ENCODE results near the gene MGAT5. TPM values are rescaled to one million over a fixed set of nuclear protein-coding genes. Genes with fewer than 3 reads are reported as not detected.

The MGAT5 gene, protein sequence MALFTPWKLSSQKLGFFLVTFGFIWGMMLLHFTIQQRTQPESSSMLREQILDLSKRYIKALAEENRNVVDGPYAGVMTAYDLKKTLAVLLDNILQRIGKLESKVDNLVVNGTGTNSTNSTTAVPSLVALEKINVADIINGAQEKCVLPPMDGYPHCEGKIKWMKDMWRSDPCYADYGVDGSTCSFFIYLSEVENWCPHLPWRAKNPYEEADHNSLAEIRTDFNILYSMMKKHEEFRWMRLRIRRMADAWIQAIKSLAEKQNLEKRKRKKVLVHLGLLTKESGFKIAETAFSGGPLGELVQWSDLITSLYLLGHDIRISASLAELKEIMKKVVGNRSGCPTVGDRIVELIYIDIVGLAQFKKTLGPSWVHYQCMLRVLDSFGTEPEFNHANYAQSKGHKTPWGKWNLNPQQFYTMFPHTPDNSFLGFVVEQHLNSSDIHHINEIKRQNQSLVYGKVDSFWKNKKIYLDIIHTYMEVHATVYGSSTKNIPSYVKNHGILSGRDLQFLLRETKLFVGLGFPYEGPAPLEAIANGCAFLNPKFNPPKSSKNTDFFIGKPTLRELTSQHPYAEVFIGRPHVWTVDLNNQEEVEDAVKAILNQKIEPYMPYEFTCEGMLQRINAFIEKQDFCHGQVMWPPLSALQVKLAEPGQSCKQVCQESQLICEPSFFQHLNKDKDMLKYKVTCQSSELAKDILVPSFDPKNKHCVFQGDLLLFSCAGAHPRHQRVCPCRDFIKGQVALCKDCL
- polyA plus RNA-seq = 1 to 10 TPM; 2.2 to 7.3 (median 4.0) TPM

DNA sequence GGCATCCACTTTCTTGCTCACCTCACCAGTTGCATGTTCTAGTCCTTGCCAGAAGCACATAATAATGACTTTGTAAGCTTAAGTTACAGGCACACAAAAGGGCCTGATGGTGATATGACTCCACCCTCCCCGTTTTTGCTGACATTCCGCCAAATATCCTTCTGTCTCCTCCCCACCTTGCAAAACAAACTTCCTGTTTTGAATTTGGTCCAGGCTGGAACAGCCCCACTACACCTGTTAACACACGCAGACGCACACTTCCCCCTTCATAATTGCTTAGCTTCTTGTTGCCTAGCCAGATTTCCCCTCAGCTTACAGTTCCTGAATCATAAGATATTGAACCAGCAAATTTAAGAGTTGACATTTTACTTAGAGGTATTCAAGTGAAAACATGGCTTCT is at the start of gene MGAT5:
Gene MGAT5 (plus strand): TSS at position 269 of the 400 bp plus-strand sequence. CDS start 332 bp downstream, outside the sequence.
- no peak within 1 kb of the TSS for H3K27ac Mint-ChIP-seq
- peaks cover 3 to 8% (median 8%) of the 10 kb centered on the region in 3 donors for H3K27me3 Mint-ChIP-seq (ENCODE audit: low read depth in 3 of 3)
- peak within 1 kb of the TSS in 1 of 5 donors; percentile 9 for H3K4me3 Mint-ChIP-seq
- peaks cover 0 to 2% (median 0%) of the 10 kb centered on the region in 6 donors for H3K9me3 Mint-ChIP-seq
- peaks cover 11 to 30% (median 25%) of the 10 kb centered on the region in 3 donors for H3K36me3 Mint-ChIP-seq
- DNase-seq = no peak
- H3K4me1 Mint-ChIP-seq = peaks cover 60 to 81% of the 10 kb centered on the region in 2 donors

DNA sequence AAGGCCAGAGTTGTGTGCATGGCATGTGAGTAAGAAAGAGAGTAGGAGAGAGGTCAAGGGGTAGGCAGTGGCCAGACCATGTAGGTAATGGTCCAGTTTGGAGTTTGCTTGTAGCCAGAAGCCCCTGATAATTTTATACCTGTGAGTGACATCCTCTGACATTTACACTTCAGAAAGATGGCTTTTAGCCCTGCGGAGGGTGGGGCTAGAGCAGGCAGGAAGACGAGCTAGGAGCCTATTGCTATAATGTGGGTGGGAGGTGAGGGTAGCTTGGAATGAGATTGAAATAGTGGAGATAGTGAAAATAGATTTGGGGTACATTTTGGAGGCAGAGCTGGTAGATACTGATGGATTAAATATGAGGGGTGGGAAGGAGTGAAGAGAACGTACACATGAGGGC is 48.8 kb upstream of the MGAT5 start:
- Mint-ChIP-seq H3K36me3 (no peaks in the 10 kb centered on the region), H3K9me3 (no peaks in the 10 kb centered on the region), H3K4me3 (no peak overlapping the region), H3K27me3 (ENCODE audit: low read depth in 3 of 3) (no peaks in the 10 kb centered on the region), H3K4me1 (peaks cover 5 to 11% of the 10 kb centered on the region in 2 donors), H3K27ac (no peak overlapping the region)
- no peak for DNase-seq

DNA sequence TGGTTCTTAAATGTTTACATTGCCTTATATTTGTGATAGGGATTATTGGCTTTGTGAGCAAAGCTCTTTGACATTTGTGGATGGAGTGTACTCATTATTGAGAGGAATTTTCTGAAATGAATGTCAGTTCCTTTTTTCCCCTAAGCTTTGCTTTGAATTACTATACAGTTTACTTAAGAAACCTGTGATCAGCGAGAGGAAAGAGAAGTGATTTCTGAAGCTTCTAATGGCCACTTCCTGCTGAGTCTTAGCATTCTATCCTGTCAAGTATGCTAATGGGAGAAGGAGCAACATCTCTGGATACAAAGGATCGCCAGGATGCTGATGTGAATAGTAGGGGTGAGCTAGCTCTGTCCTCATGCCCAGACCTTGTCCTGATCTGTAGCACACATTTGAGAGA is 47.8 kb upstream of the MGAT5 start:
- peaks cover 0 to 9% of the 10 kb centered on the region in 2 donors for H3K4me1 Mint-ChIP-seq
- no peak overlapping the region for H3K4me3 Mint-ChIP-seq
- H3K36me3 Mint-ChIP-seq = no peaks in the 10 kb centered on the region
- H3K27ac Mint-ChIP-seq = peak overlapping the region in 1 of 6 donors; percentile 18
- H3K9me3 Mint-ChIP-seq = no peaks in the 10 kb centered on the region
- H3K27me3 Mint-ChIP-seq (ENCODE audit: low read depth in 3 of 3) = no peaks in the 10 kb centered on the region
- DNase-seq = no peak

DNA sequence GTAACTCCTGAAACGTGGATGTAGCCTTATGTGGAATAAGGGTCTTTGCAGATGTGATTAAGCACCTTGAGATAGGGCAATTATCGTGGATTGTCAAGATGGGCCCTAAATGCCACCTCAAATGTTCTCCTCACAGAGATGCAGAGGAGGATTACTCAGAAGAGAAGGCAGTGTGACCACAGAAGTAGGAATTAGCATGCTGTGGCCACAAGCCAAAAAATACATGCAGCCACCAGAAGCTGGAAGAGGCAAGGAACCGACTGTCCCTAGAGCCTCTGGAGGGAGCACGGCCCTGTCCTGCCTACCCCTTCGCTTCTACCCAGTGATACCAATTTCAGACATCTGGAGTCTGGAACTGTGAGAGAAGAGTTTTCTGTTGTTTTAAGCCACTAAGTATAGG is 47.3 kb upstream of the MGAT5 start:
- H3K4me1 Mint-ChIP-seq = peaks cover 0 to 9% of the 10 kb centered on the region in 2 donors
- no peak overlapping the region for H3K4me3 Mint-ChIP-seq
- H3K27me3 Mint-ChIP-seq (ENCODE audit: low read depth in 3 of 3) = no peaks in the 10 kb centered on the region
- H3K36me3 Mint-ChIP-seq = no peaks in the 10 kb centered on the region
- H3K27ac Mint-ChIP-seq = peak overlapping the region in 1 of 6 donors; percentile 17
- DNase-seq = no peak
- no peaks in the 10 kb centered on the region for H3K9me3 Mint-ChIP-seq

DNA sequence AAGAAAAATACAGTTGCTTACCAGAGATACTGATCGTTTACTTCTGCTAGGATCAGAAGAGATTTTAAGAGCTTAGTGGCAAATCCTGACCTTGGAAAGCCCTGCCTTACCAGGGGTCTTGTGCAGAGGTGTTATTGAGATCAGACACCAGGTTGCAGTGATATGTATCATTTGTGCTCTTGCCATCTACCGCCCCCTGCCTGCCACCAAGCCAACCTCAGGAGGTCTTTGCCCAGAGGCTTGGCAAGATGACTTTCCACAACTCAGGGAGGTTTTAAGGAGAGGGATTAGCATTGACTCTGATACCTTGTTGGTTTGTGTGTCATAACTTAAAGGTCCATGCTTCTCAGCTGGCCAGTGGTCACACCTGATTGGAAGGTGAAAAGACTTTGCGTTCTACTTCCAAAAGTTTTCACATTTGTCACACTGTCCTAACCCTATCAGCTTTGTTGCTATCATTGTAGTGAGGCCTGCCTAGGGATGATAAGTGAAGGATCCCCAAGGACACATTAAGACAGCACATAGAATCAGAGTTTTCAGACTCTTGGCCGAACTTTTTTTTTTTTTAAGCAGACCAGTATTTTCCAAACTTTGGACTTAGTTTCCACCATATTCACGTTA is 46.2 kb upstream of the MGAT5 start:
- Mint-ChIP-seq H3K4me1 (peaks cover 0 to 7% of the 10 kb centered on the region in 2 donors), H3K27ac (no peak overlapping the region), H3K27me3 (ENCODE audit: low read depth in 3 of 3) (no peaks in the 10 kb centered on the region), H3K4me3 (no peak overlapping the region), H3K36me3 (no peaks in the 10 kb centered on the region), H3K9me3 (no peaks in the 10 kb centered on the region)
- DNase-seq = peak; percentile 38 to 48 (median 44)

DNA sequence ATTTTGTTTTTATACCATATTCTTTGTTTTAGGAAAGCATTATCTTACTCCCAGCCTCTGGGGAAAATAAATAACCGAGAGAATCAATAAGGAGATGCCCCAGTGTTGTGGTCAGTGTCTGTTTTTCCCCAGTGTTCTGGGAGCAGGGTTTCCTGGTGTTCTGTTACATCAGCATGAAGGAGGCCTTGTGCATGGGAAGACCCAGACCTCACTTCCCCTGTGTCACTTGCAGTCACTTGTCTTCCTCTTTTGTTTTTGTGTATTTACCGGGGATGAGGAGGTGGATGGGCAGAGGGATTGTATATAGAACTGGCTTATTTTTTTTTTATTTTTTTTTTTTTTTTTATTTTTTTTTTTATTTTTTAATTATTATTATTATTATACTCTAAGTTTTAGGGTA is 45.0 kb upstream of the MGAT5 start:
- H3K27me3 Mint-ChIP-seq (ENCODE audit: low read depth in 3 of 3) = no peaks in the 10 kb centered on the region
- no peak overlapping the region for H3K4me3 Mint-ChIP-seq
- H3K9me3 Mint-ChIP-seq = no peaks in the 10 kb centered on the region
- no peak overlapping the region for H3K27ac Mint-ChIP-seq
- no peaks in the 10 kb centered on the region for H3K36me3 Mint-ChIP-seq
- peaks cover 0 to 7% of the 10 kb centered on the region in 2 donors for H3K4me1 Mint-ChIP-seq
- no peak for DNase-seq

DNA sequence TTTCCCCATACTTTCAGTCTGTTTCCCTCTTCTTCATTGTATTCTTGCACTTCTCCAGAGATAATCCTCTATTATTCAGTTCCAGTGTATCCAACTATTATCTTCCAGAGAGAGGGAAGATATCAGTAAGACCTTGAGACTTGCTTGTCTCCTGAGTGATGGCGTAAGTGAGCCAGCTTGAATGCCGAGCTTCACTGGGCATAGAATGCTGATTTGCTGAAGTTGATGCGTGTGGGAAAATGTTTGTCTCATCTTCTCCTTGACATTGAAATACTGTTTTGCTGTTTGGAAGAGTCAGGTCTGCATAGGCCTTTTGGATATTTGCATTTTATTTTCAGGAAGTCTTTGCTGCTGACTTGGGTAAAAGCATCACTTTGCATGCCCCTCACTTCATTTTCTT is 41.1 kb upstream of the MGAT5 start:
- no peak for DNase-seq
- Mint-ChIP-seq H3K9me3 (no peaks in the 10 kb centered on the region), H3K4me3 (no peak overlapping the region), H3K36me3 (peaks cover 0 to 5% (median 0%) of the 10 kb centered on the region in 3 donors), H3K27me3 (ENCODE audit: low read depth in 3 of 3) (no peaks in the 10 kb centered on the region), H3K27ac (no peak overlapping the region), H3K4me1 (peaks cover 16 to 27% of the 10 kb centered on the region in 2 donors)

DNA sequence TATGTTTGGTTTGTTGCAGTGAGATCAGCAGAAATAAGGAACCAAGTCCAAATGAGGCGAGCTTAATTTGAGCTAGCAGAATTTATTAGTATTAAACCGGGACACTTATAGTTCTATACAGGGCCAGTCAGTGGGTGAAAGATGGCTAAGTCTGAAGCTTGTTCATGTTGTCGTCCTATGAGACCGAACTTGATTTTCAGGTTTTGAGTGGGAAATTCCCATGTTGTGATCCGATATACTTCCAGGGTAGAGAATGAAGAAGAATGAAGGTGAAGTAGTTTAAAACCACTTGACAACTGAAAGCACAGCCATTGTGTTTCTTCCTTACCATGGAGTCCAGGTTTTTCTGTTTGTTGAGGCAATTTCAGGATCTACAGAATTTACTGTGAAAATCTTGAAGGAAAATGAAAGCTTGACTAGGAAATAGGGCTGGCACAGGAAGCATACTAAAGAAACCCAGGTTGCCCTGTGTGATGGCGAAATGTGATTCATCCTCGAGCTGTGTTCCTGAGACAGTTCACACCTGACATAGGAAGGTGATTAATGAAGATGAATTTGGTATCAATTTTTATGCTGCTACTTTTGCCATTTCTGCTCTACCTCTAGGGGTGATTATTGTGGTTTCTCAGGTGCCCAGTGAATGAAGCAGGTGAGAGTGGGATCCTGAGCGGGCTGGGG is 37.6 kb upstream of the MGAT5 start:
- peak overlapping the region in 4 of 6 donors; percentile 11 to 56 (median 39) for H3K27ac Mint-ChIP-seq
- H3K36me3 Mint-ChIP-seq = peaks cover 0 to 5% (median 0%) of the 10 kb centered on the region in 3 donors
- peaks cover 49 to 60% of the 10 kb centered on the region in 2 donors for H3K4me1 Mint-ChIP-seq
- H3K27me3 Mint-ChIP-seq (ENCODE audit: low read depth in 3 of 3) = peaks cover 0 to 1% (median 0%) of the 10 kb centered on the region in 3 donors
- H3K9me3 Mint-ChIP-seq = no peaks in the 10 kb centered on the region
- H3K4me3 Mint-ChIP-seq = peak overlapping the region in 2 of 5 donors; percentile 14 to 52
- DNase-seq = no peak

DNA sequence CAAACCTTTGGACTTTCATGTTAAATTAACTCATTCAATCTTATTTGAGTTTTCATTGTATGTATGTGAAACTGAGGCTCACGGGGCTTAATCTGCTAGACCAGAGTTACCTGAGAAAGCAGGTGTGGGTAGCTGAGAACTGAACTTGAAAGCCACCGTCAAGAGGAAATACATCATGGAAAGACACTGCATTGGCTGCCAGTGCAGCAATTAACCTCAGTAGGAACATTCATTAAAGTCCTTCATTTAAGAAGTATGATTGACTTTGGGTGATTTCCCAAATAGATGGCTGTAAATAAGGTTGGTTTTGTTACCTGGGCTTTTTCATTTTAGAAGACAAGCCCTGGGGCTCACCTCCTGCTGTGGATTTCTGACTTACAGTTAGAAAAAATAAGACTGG is 36.5 kb upstream of the MGAT5 start:
- Mint-ChIP-seq H3K9me3 (no peaks in the 10 kb centered on the region), H3K4me1 (peaks cover 49 to 60% of the 10 kb centered on the region in 2 donors), H3K27me3 (ENCODE audit: low read depth in 3 of 3) (peaks cover 0 to 1% (median 0%) of the 10 kb centered on the region in 3 donors), H3K36me3 (peaks cover 0 to 5% (median 0%) of the 10 kb centered on the region in 3 donors), H3K4me3 (peak overlapping the region in 2 of 5 donors; percentile 62 to 85), H3K27ac (peak overlapping the region in 4 of 6 donors; percentile 1 to 56 (median 32))
- DNase-seq = no peak

DNA sequence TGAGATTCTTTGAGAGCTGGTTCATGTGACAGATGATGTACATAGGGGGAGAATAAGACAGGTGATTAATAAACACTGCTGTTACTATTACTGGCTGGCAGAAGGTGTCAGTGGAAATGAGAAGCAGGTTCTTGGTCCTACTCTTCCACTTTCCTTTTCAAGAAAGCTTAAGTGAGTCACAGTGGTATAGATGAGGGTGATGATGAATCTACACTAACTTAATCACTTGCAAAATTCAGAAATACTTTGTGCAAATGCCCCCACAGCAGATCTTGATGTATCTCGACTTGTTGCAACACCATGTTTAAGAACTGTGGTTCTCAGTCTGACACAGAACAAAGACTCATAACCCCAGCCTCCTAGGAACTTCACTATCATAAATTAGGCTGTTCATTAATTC is 35.9 kb upstream of the MGAT5 start:
- H3K27me3 Mint-ChIP-seq (ENCODE audit: low read depth in 3 of 3) = peaks cover 0 to 1% (median 0%) of the 10 kb centered on the region in 3 donors
- peaks cover 49 to 60% of the 10 kb centered on the region in 2 donors for H3K4me1 Mint-ChIP-seq
- peak in 1 of 3 donors; percentile 33 for DNase-seq
- no peaks in the 10 kb centered on the region for H3K9me3 Mint-ChIP-seq
- peak overlapping the region; percentile 57 to 85 (median 62) for H3K4me3 Mint-ChIP-seq
- peak overlapping the region; percentile 1 to 86 (median 62) for H3K27ac Mint-ChIP-seq
- H3K36me3 Mint-ChIP-seq = peaks cover 0 to 5% (median 0%) of the 10 kb centered on the region in 3 donors

DNA sequence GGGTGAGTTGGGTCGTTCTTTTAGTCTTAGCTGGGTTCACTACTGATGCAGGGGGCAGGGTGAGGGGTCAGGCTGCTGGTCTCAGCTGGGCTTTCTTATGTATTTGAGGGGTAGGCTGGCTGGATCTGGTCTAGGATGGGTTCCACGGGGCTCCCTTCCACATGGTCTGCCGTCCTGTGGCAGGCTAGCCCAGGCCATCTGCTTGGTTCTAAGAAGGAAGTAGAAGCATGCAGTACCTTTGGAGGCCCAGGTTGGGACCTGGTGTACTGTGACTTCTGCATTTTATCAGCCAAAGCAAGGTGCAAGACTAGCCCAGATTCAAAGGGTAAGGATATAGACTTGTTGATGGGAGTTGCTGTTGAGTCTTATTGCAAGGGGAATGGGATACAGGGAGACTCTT is 35.5 kb upstream of the MGAT5 start:
- H3K4me1 Mint-ChIP-seq = peaks cover 49 to 60% of the 10 kb centered on the region in 2 donors
- peaks cover 0 to 5% (median 0%) of the 10 kb centered on the region in 3 donors for H3K36me3 Mint-ChIP-seq
- H3K27ac Mint-ChIP-seq = peak overlapping the region in 5 of 6 donors; percentile 1 to 86 (median 52)
- DNase-seq = no peak
- H3K4me3 Mint-ChIP-seq = peak overlapping the region; percentile 57 to 85 (median 62)
- H3K27me3 Mint-ChIP-seq (ENCODE audit: low read depth in 3 of 3) = peaks cover 0 to 1% (median 0%) of the 10 kb centered on the region in 3 donors
- no peaks in the 10 kb centered on the region for H3K9me3 Mint-ChIP-seq

DNA sequence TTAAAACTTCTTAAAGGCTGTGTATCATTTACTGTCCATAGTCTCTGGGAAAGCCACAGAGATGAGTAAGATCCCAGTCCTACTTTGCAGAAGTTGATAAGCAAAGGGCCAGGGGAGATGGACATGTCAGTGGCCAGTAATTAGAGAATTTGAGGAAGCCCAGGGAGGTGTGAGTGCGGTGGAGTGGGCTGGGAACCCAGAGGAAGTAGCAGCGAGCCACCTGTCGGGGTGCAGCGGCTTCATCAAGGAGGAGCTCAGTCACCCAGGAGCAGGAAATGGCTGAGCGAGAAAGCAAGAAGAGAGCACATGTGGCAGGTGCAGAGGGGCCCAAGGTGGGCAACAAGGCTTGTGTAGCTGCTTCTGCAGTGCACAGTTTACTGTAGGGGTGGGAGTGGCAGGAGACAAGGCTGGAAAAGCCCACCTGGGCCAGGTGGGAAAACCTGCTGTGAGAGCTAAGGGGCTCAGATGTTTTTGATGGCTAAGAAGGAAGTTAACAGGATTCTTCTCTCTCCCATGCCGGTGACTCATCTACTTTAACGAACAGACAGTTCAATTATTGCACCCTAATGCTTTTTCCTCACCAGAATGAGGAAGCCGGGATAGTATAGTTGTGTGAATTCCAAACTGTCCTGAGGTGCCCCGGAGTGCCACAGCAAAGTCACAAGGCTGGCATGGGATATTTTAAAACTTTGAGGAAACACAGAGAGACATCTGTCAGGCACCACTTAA is 34.8 kb upstream of the MGAT5 start:
- peak in 2 of 3 donors; percentile 21 to 22 for DNase-seq
- H3K4me1 Mint-ChIP-seq = peaks cover 49 to 60% of the 10 kb centered on the region in 2 donors
- no peaks in the 10 kb centered on the region for H3K9me3 Mint-ChIP-seq
- peak overlapping the region in 5 of 6 donors; percentile 42 to 86 (median 50) for H3K27ac Mint-ChIP-seq
- H3K27me3 Mint-ChIP-seq (ENCODE audit: low read depth in 3 of 3) = peaks cover 0 to 1% (median 0%) of the 10 kb centered on the region in 3 donors
- peak overlapping the region; percentile 57 to 85 (median 66) for H3K4me3 Mint-ChIP-seq
- H3K36me3 Mint-ChIP-seq = peaks cover 0 to 5% (median 0%) of the 10 kb centered on the region in 3 donors

All from immature natural killer cell (primary cell).